Upper lobe of left lung (tissue), 4 donors: Measurements from ENCODE around the gene OR8B2.
"Not testable (repeated sequence)": the region's sequence is repeated elsewhere in the genome, so short reads cannot be mapped to it uniquely, and the experiment has no call there.

Experiments used
- CTCF ChIP-seq, 6 experiments: fragments of 450-650 bp in 4 of 6; fragments of 200-600 bp in 2 of 6; sonication (generic) in 2 of 6; IDR thresholded peaks; one replicate each; pipeline ENCODE4 v1.5.1; 2016 to 2019; ENCODE audit warnings: antibody characterized with exemption in 6 of 6
- EP300 ChIP-seq, 4 donors: sonication (generic); formaldehyde crosslinking; IDR thresholded peaks; one replicate each; pipeline ENCODE4 v1.5.1; 2017; ENCODE audit warnings: antibody characterized with exemption in 4 of 4, control low read depth in 2 of 4
- POLR2A ChIP-seq, 4 donors: fragments of 450-650 bp; IDR thresholded peaks; one replicate each; pipeline ENCODE4 v1.5.1; 2016 to 2017; ENCODE audit warnings: antibody characterized with exemption in 4 of 4, mild to moderate bottlenecking in 2 of 4
- POLR2AphosphoS5 ChIP-seq, 2 donors: sonication (generic); formaldehyde crosslinking; IDR thresholded peaks; one replicate each; pipeline ENCODE4 v1.5.1; 2017; ENCODE audit warnings: antibody characterized with exemption in 2 of 2

- not testable (repeated sequence) for TF ChIP-seq CTCF, POLR2AphosphoS5, EP300, POLR2A (IDR thresholded peaks at IDR 0.05)
Observed at GRCh38 chr11:124382857-124383256, 1.4 kb downstream of the OR8B2 start.
